ENCODE results near the gene PLOD1. TPM values are rescaled to one million over a fixed set of nuclear protein-coding genes. Genes with fewer than 3 reads are reported as not detected.

Gene PLOD1
- total RNA-seq, 1 experiment from 2014 or later, result 156 TPM

GRCh38 chr1:12003762-12004161 lies 69.2 kb downstream of the PLOD1 start:
- Histone ChIP-seq H3K9me3 (ENCODE audit: control insufficient read depth, insufficient read depth, low read depth, low read length) (no peaks in the 10 kb centered on the region), H3K4me3 (ENCODE audit: low read depth in 2 of 2, low read length in 2 of 2) (no peak overlapping the region), H3K27ac (ENCODE audit: low read length) (no peak overlapping the region), H3K27me3 (ENCODE audit: control insufficient read depth, insufficient read depth, low read length) (no peaks in the 10 kb centered on the region), H3K4me1 (ENCODE audit: control insufficient read depth, insufficient read depth, low read length) (0 out of 2 replicates have a peak, but pooled peaks cover 3% of the 10 kb centered on the region), H3K36me3 (ENCODE audit: control insufficient read depth, insufficient read depth, low read length) (peaks cover 21% of the 10 kb centered on the region)
- no peak for ATAC-seq
- in situ Hi-C loops (cut with HindIII; ENCODE audit: low pct_unique_long_range_greater_than_20kb, low sequenced_read_pairs) (no loop called here), intact Hi-C loops (cut with micrococcal nuclease; ENCODE audit: unreplicated experiment) (no loop called here)
- POLR2A ChIA-PET, result no interaction called here
- no TSS peak for BruUV-seq (replicated peaks)
- no peak for DNase-seq (ENCODE audit: low read depth, low spot score)
- CTCF ChIA-PET, result no interaction called here
- TF ChIP-seq, protein P1, sequence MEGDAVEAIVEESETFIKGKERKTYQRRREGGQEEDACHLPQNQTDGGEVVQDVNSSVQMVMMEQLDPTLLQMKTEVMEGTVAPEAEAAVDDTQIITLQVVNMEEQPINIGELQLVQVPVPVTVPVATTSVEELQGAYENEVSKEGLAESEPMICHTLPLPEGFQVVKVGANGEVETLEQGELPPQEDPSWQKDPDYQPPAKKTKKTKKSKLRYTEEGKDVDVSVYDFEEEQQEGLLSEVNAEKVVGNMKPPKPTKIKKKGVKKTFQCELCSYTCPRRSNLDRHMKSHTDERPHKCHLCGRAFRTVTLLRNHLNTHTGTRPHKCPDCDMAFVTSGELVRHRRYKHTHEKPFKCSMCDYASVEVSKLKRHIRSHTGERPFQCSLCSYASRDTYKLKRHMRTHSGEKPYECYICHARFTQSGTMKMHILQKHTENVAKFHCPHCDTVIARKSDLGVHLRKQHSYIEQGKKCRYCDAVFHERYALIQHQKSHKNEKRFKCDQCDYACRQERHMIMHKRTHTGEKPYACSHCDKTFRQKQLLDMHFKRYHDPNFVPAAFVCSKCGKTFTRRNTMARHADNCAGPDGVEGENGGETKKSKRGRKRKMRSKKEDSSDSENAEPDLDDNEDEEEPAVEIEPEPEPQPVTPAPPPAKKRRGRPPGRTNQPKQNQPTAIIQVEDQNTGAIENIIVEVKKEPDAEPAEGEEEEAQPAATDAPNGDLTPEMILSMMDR (IDR thresholded peaks at IDR 0.05), result no peak
- TF ChIP-seq SIN3A (IDR thresholded peaks at IDR 0.05; ENCODE audit: borderline replicate concordance, insufficient read depth, low read depth, low read length), result no peak
- TF ChIP-seq TCF7L2 (IDR thresholded peaks at IDR 0.05; ENCODE audit: low read depth, low read length), result no peak
- TF ChIP-seq, protein P2, sequence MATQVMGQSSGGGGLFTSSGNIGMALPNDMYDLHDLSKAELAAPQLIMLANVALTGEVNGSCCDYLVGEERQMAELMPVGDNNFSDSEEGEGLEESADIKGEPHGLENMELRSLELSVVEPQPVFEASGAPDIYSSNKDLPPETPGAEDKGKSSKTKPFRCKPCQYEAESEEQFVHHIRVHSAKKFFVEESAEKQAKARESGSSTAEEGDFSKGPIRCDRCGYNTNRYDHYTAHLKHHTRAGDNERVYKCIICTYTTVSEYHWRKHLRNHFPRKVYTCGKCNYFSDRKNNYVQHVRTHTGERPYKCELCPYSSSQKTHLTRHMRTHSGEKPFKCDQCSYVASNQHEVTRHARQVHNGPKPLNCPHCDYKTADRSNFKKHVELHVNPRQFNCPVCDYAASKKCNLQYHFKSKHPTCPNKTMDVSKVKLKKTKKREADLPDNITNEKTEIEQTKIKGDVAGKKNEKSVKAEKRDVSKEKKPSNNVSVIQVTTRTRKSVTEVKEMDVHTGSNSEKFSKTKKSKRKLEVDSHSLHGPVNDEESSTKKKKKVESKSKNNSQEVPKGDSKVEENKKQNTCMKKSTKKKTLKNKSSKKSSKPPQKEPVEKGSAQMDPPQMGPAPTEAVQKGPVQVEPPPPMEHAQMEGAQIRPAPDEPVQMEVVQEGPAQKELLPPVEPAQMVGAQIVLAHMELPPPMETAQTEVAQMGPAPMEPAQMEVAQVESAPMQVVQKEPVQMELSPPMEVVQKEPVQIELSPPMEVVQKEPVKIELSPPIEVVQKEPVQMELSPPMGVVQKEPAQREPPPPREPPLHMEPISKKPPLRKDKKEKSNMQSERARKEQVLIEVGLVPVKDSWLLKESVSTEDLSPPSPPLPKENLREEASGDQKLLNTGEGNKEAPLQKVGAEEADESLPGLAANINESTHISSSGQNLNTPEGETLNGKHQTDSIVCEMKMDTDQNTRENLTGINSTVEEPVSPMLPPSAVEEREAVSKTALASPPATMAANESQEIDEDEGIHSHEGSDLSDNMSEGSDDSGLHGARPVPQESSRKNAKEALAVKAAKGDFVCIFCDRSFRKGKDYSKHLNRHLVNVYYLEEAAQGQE (IDR thresholded peaks at IDR 0.05; ENCODE audit: insufficient read depth in 1 of 2, low read depth in 2 of 2, low read length in 1 of 2), result no peak
- TF ChIP-seq POLR2AphosphoS5 (IDR thresholded peaks at IDR 0.05; ENCODE audit: low read depth, low read length), result no peak

- ATAC-seq, result no peak
- in situ Hi-C loops (cut with HindIII; ENCODE audit: low pct_unique_long_range_greater_than_20kb, low sequenced_read_pairs), result no loop called here
- Histone ChIP-seq H3K27me3 (ENCODE audit: control insufficient read depth, insufficient read depth, low read length) (no peaks in the 10 kb centered on the region), H3K4me1 (ENCODE audit: control insufficient read depth, insufficient read depth, low read length) (0 out of 2 replicates have a peak, but pooled peaks cover 3% of the 10 kb centered on the region), H3K4me3 (ENCODE audit: low read depth in 2 of 2, low read length in 2 of 2) (no peak overlapping the region), H3K9me3 (ENCODE audit: control insufficient read depth, insufficient read depth, low read depth, low read length) (no peaks in the 10 kb centered on the region), H3K36me3 (ENCODE audit: control insufficient read depth, insufficient read depth, low read length) (peaks cover 25% of the 10 kb centered on the region), H3K27ac (ENCODE audit: low read length) (no peak overlapping the region)
- DNase-seq (ENCODE audit: low read depth, low spot score), result no peak
- TF ChIP-seq, protein P2 (IDR thresholded peaks at IDR 0.05; ENCODE audit: insufficient read depth in 1 of 2, low read depth in 2 of 2, low read length in 1 of 2), result no peak
- TF ChIP-seq TCF7L2 (IDR thresholded peaks at IDR 0.05; ENCODE audit: low read depth, low read length), result no peak
- TF ChIP-seq, protein P1 (IDR thresholded peaks at IDR 0.05), result no peak
- TF ChIP-seq POLR2AphosphoS5 (IDR thresholded peaks at IDR 0.05; ENCODE audit: low read depth, low read length), result no peak
- no peak for TF ChIP-seq SIN3A (IDR thresholded peaks at IDR 0.05; ENCODE audit: borderline replicate concordance, insufficient read depth, low read depth, low read length)
- intact Hi-C loops (cut with micrococcal nuclease; ENCODE audit: unreplicated experiment), result no loop called here
- CTCF ChIA-PET, result no interaction called here
- BruUV-seq (replicated peaks), result no TSS peak
- POLR2A ChIA-PET, result no interaction called here
Measured at GRCh38 chr1:12005488-12006166, 71.1 kb downstream of the PLOD1 start.

All from Panc1 (cell line).